Fibroblast of gingiva (primary cell): ENCODE data around the gene HLCS.

Experiments used
- DNase-seq: peaks from one replicate; pipeline ENCODE4 v3.0.0-alpha.2; 2011; ENCODE audit warnings: low read depth

HLCS gene

DNA sequence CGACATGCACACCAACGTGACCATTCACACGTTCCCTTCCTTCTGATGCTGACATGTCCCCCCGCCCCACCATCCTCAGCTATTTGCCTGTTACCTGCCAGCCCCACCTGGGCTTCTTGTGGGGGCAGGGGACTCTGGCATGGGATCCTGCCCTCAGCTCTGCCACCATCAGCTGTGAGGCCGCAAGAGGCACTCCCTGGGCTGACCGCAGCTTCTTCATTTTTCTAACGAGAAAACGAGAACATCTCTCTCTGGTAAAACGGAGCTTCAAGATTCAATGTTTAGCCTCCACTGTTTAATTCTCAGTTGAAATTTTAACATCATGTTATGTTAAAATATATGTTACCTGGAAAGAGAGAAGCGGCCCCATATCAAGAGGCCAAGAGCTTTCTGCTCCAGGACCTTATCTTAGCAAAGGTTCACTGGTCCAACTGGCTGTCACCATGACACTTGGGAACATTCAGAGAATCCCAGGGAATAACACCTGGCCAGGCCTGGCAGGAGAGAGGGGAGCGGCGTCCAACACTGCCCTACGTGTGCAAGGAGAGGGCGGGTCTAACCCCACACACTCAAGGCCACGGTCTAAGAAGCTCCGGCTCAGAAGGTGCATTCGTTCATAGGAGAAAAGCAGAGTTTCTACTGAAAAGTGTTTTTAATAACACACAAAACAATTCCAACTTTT lies 51.3 kb downstream of the HLCS start:
- no peak for DNase-seq

GRCh38 chr21:36914244-36915013 lies 52.0 kb downstream of the HLCS start:
- DNase-seq: no peak

DNA sequence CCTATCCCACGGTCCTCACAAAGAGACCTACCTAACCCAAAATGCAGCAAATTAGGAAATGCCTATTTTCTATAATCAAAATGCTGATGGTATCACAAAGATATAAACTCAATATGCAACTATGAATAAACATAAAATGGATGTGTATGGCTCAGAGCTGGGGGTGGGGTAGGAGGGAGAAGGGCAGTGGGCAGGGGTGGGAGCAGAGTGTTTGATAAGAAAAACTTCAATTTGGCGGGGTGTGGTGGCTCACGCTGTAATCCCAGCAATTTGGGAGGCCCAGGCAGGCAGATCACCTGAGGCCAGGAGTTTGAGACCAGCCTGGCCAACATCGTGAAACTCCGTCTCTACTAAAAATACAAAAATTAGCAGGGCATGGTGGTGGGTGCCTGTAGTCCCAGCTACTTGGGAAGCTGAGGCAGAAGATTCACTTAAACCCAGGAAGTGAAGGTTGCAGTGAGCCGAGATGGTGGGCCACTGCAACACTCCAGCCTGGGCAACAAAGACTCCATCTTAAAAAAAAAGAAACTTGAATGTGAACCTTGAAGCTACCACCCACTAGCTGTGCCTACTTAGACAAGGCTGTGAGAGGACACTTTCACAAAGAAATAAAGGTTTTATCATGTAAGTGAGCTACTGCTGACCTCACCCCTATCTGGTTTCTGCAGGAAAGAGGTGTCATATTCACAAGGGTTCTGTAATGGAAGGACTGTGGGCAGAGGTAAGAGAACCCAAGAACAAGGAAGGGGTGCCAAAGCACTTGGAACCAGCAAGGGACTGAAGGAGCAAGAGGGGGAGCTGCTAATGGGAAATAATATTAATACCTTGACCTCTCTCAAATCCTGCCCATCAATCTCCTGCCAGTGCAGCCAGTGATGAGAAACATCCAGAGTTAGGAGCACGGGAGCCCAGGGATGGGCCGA lies 53.0 kb downstream of the HLCS start:
- no peak for DNase-seq

DNA sequence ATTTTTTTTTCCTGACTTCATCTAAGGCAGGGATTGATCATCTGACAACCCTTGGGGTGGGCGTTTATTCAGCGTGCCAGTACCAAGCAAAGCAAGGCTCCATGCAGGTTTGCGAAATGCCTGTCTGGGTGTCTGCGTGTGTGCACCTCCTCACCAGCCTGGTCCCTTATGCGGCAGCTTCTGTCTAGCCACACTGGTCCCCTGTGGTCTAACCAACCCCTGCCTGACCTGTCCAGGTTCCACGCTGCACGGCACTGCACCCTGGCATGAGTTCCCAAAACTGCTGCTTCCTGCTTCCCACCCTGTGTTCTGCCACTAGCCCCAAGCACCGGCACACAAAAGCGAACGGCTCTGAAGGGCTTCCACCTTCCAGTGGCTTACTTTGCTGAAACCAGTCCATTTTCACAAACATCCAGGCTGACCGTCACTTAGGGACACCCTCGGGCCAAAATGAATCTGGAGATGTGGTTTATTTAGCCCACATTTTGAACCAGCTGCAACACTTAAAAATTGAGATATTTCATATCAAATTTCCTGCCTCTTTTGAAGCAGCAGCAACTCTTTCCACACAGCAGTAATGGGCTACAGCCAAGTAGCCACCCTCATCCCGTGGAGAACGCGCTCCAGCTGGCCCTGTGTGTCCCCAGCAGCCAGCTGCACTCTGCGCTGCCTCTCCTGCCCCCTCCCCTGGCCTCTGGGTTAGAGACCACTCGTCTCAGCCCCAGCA lies 55.7 kb downstream of the HLCS start:
- peak; percentile 84 for DNase-seq

GRCh38 chr21:36909901-36910561 lies 56.4 kb downstream of the HLCS start:
- DNase-seq: peak; percentile 97

DNA sequence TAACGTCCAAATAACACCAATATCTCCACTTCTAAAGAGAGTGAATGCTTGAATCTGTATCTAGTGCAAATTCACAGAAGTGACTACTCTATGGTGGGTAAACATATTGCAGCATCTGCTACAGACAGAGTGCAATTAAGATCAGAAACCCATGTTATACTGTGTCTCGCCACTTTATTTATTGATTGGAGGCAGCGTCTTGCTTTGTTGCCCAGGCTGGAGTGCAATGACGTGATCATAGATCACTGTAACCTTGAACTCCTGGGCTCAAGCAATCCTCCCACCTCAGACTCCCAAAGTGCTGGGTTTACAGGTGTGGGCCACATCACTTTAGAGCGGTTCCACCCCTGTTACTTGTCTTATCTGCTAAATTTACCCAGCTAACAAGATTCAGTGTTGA lies 57.0 kb downstream of the HLCS start:
- no peak for DNase-seq

GRCh38 chr21:36908260-36908908 lies 58.1 kb downstream of the HLCS start:
- peak; percentile 39 for DNase-seq

GRCh38 chr21:36904093-36904666 lies 62.3 kb downstream of the HLCS start:
- DNase-seq: no peak

DNA sequence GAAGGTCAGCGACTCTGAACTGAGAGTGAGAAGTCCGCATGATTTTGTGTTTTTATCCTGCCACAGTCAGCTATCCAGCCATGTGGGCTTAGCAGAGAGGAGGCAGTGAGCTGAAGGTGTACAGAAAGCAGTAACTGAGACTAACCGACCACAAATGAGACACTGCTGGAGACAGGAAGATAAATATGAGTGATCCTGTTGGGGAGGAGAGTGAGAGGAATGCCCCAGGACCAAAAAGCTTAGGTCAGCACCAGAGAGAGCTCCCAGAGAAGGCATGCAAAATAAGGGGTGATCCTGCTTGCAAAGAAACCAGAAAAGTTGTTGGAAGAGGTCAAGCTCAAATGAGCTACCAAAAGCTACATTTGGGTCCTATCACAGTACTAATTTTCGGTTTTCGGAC lies 63.7 kb downstream of the HLCS start:
- no peak for DNase-seq

- DNase-seq: no peak
Observed at GRCh38 chr21:36902331-36902730, 64.1 kb downstream of the HLCS start.

- no peak for DNase-seq
Observed at GRCh38 chr21:36901575-36901974, 64.9 kb downstream of the HLCS start.

GRCh38 chr21:36893581-36893980 lies 72.9 kb downstream of the HLCS start:
- DNase-seq: no peak

- DNase-seq: no peak
Observed at GRCh38 chr21:36892201-36892600, 74.3 kb downstream of the HLCS start.

DNA sequence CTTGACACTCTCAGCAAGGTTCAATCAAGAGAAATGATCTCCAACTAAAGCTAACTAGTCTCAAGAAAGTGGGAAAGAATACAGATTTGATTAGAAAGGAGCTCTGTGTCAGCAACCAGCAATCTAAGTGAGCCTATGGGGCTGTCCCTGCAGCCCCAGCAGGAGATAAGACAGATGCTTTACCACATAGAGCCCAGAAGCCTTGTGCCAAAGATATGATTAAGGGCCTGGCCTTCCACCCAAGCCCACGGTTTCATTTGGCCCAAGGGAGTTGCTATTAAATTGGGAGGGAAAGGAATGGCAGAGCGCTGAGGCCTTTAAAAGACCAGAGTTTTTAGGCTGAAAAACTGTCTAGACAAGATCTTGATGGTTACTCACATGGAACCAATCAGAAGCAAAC lies 74.8 kb downstream of the HLCS start:
- no peak for DNase-seq

DNA sequence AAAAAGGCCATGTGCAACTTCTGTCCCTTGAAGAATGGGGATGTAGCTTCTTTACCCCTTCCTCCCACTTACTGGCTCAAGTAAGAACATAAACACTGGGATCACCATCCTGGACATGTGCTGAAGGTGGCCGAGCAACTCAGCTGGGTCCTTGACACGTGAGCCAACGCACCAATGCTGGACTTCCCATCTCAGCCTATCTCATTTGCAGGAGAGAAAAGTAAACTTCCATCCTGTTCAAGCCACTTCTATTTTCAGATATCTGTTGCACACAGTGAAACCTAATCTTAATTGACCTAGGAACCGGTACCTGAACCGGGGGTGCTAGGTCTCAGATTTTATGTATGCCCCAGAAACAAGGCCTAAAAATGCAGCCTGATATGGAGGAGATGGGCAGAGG lies 75.3 kb downstream of the HLCS start:
- no peak for DNase-seq

- DNase-seq: no peak
Observed at GRCh38 chr21:36890086-36890485, 76.4 kb downstream of the HLCS start.

GRCh38 chr21:36889401-36889800 lies 77.1 kb downstream of the HLCS start:
- no peak for DNase-seq

DNA sequence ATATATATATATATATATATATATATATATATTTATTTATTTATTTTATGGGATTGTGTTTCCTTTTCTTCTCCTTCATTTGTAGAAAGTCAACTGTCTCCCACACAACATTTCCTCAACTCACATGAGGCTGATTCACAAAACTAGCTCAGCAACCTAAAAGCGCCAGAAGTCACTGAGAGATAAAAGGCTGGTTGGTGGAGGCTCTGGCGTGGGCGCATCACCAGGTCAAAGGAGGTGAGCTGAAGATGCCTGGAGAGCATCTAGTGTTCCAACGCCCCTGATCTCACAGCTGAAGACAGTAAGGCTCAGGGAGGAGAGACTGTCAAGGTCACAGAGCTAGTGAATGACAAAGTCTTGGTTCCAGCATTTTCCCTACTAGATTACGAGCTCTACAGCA lies 78.0 kb downstream of the HLCS start:
- no peak for DNase-seq

GRCh38 chr21:36887963-36888362 lies 78.5 kb downstream of the HLCS start:
- no peak for DNase-seq
